AG09309 (cell line): ENCODE results near the gene HFE.
A peak's percentile ranks its signal among the peaks of the same experiment; 100 is the strongest.
"Not testable (repeated sequence)": the region's sequence is repeated elsewhere in the genome, so short reads cannot be mapped to it uniquely, and the experiment has no call there.

Source experiments
- DNase-seq: peaks from one replicate; pipeline ENCODE4 v3.0.0-alpha.2; 2010; ENCODE audit warnings: low read depth
- H3K4me3 ChIP-seq: 2 replicates; pipeline ENCODE4 v1.5.1; 2011; ENCODE audit warnings: mild to moderate bottlenecking, low read depth, low read length, moderate library complexity; ENCODE audit not compliant: control insufficient read depth
- TF ChIP-seq, protein P1 (sequence below): IDR thresholded peaks from 2 replicates; pipeline ENCODE4 v1.5.1; 2011; ENCODE audit warnings: mild to moderate bottlenecking, low read depth, low read length, inconsistent platforms; ENCODE audit not compliant: insufficient read depth, control insufficient read depth; ENCODE audit errors: missing control alignments

Gene HFE

DNA sequence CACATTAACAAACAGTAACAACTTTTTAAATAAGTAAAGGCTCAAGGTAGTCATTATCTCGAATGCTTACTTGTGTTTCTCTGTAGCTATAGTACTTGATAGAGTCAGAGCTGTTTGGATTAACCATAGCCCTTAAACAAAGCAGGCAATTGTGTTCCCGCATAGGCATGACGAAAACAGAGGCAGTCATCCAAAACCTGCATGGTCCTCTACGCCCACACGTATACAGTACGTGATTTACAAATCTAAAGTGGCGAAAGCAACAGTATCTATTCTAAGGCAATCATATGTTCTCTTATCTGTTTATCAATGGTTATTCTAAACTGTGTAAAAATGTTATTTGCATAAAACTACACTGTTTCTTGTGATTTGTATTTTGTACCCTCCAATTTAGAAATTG, 31.8 kb downstream of the HFE start:
- no peak overlapping the region for H3K4me3 ChIP-seq
- DNase-seq, result no peak
- TF ChIP-seq, protein P1, sequence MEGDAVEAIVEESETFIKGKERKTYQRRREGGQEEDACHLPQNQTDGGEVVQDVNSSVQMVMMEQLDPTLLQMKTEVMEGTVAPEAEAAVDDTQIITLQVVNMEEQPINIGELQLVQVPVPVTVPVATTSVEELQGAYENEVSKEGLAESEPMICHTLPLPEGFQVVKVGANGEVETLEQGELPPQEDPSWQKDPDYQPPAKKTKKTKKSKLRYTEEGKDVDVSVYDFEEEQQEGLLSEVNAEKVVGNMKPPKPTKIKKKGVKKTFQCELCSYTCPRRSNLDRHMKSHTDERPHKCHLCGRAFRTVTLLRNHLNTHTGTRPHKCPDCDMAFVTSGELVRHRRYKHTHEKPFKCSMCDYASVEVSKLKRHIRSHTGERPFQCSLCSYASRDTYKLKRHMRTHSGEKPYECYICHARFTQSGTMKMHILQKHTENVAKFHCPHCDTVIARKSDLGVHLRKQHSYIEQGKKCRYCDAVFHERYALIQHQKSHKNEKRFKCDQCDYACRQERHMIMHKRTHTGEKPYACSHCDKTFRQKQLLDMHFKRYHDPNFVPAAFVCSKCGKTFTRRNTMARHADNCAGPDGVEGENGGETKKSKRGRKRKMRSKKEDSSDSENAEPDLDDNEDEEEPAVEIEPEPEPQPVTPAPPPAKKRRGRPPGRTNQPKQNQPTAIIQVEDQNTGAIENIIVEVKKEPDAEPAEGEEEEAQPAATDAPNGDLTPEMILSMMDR, result no peak

DNA sequence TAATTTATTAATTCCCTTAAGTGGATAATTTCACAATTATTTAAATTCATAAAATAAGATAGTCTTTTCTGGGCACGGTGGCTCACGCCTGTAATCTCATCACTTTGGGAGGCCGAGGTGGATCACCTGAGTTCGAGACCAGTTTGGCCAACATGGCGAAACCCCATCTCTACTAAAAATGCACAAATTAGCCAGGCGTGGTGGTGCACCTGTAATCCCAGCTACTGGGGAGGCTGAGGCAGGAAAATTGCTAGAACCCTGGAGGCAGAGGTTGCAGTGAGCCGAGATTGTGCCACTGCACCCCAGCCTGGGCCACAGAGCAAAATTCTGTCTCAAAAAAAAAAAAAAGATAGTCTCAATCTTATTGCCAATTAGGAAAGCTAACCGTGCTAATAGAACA, 32.9 kb downstream of the HFE start:
- H3K4me3 ChIP-seq, DNase-seq: not testable (repeated sequence)

DNA sequence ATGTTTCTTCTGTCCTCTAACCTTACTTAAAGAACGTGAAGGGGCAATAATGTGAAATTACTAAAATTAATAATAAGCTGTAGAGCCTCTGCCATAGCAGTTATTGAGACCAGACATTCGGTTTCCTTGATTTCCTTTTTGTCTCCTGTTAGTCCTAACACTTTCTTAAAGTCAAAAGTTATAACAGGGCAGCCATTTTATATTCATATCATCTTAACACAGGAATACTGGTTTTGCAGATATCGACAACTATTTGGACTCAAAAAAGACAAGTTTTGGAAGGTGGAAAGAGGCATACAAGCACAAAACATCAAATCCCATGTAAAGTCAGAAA, 33.5 kb downstream of the HFE start:
- no peak for DNase-seq
- TF ChIP-seq, protein P1, result no peak
- H3K4me3 ChIP-seq, result no peak overlapping the region

DNA sequence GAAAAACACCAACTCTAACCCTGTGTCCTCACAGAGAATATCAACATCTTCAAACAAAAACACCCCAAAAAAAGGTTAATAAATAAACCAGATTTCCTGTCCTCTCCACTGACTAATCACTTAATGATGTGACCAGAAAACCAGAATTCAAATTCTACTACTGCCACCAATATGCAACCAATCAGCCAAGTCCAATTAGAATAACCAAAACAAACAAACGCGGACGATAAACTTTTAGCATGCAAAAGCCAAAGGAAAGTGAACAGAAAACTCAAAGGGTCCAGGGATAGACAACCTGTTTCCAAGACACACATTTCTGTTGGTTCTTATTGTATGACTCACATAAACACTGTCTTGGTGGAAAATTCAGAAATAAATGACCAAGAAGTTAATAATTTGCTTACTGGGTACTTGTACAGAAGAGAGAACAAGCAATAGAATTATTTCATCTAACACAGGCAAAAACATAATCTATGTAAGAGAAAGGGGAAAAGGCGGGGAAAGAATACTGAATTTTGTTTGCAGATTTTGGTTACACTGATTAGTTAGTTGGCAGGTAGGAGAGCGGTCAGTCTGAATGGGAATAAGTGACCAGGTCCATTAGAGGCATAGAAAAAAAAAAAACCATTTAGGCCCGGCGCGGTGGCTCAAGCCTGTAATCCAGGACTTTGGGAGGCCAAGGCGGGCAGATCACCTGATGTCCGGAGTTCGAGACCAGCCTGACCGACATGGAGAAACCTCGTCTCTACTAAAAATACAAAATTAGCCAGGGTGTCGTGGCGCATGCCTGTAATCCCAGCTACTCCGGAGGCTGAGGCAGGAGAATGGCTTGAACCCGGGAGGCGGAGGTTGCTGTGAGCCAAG, 34.1 kb downstream of the HFE start:
- H3K4me3 ChIP-seq, result no peak overlapping the region

DNA sequence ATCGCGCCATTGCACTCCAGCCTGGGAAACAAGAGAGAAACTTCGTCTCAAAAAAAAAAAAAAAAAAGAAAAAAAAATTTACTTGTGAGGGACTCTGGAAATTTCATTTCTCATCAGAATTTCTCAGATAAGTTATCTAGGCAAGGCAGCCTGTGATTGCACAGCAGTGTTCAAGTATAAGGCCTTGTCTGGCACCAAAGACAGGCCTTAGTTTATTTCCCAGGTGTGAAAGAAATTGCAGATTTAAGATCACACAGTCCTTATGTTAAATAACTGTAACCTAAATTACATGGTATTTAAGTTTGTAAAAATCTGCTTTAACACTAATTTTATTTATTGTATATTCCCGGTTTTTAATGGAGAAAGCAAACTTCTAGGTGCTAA, 34.8 kb downstream of the HFE start:
- no peak overlapping the region for H3K4me3 ChIP-seq
- TF ChIP-seq, protein P1, result no peak
- no peak for DNase-seq

More for the DNA sequence above, 34.1 kb downstream of the HFE start:
- TF ChIP-seq, protein P1, result no peak
- no peak for DNase-seq

DNA sequence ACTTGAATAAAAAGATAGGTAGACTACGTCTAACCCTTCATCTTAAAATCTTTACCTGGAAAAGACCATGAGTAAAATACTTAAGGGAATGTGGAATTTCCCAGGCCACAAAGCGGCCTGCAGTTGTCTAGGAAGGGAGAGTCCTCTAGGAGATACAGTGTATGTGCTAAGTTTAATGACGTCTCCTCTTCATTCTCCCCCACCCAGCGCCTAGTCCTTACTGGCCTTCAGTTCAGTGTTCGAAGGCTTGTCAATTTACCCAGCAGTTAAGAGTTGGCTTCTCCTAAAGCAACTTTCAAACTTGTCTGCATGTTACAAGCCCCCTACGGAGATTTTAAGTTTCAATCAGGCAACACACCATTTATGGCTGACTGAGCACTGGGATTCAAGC, 35.2 kb downstream of the HFE start:
- peak overlapping the region; percentile 54 for H3K4me3 ChIP-seq
- no peak for DNase-seq
- TF ChIP-seq, protein P1, result no peak

DNA sequence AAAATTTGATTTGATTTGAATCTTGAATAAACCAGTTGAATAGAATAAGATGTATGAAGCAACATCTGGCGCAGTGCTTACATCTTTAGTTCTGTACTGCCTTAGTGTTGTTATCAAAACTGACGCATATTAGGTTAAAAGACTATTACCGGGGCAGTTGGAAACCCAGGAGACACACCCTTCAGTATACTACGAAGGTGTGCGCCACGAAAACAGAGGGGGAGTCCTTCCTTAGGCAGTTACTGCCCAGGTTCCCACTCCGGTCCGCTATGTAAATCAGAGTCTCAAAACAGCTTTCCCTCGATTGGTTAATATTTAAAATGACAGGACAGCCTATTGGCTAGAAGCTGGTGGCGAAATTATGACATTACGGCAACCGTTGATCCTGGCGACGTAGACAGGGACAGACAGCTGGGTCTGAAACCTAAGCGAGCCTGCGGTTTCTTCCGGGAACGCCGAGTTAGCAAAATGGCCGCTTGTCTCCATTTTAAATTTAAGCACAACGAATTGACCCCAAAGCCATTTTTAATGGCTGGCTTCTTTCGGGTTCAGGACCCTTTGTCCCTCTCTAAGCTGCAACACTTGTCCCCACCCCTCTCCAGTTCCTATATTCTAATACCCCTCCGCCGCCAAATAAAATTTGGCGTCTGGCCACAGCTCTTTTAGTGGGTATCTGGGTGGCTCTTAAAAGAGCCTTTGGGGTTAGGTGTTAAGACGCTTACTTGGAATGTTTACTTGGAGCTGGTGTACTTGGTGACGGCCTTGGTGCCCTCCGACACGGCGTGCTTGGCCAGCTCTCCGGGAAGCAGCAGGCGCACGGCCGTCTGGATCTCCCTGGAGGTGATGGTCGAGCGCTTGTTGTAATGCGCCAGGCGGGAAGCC, 35.8 kb downstream of the HFE start:
- peak overlapping the region; percentile 54 for H3K4me3 ChIP-seq
- DNase-seq, result peak; percentile 97
- TF ChIP-seq, protein P1, result no peak
